Measurements from ENCODE around the gene FAM131A. TPM values are rescaled to one million over a fixed set of nuclear protein-coding genes. Genes with fewer than 3 reads are reported as not detected.

Gene FAM131A
- total and polyA plus RNA-seq, 2 of the 4 experiments (the other 2 are of a cell fraction) = 10.8 to 19.5 TPM

DNA sequence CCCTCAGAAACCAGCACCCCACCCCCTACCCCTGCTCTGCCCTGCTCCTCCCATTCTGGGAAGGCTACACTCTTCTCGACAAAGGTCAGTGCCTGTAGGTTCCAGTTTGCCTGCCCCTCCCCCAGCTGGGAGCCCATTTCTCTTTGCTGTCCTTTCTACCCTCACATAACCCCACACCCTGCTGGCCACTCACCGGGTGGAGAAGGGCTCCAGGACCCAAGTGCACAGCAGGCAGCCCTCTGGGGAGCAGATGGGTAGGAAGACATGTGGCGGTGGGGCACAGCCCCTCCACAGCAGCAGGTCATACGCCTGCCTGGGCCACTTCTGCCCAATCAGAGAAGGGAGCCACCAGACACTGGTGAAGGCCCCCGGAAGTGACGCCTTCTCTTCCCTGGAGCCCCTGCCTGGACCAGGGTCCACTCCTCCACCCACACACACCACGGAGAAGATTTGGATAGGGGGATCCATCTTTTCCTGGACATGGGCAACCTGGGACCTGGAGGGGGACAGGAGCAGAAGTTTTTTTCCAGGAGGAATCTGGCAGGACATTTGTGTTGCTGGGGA, 40.6 kb downstream of the FAM131A start, which contains the start of gene THPO:
Gene THPO (minus strand): TSS at position 326 of the 564 bp plus-strand sequence. CDS start 1,948 bp downstream, outside the sequence.
- no peak within 1 kb of the TSS for H3K56ac ChIP-seq (ENCODE audit: extremely low read depth, insufficient read depth, low read length)
- no peak within 1 kb of the TSS for H3K4me3 ChIP-seq (ENCODE audit: insufficient read depth, low read depth, low read length)
- H3K36me3 ChIP-seq (ENCODE audit: control insufficient read depth, insufficient read depth, low read length) = no peaks in the 10 kb centered on the region
- no peak within 1 kb of the TSS for H2BK5ac ChIP-seq (ENCODE audit: low read depth, low read length, poor library complexity, severe bottlenecking)
- intact Hi-C loops (cut with micrococcal nuclease) (no loop called here), in situ Hi-C loops (cut with MboI; ENCODE audit: low sequenced_read_pairs) (loop anchor here (10.0 kb wide), 2 partner anchors 397 to 427 kb away; no protein-coding TSS in a partner anchor), dilution Hi-C loops (cut with HindIII; ENCODE audit: low sequenced_read_pairs, unreplicated experiment) (no loop called here)
- H2BK15ac ChIP-seq (ENCODE audit: low read depth, low read length) = no peak within 1 kb of the TSS
- no CpG with 5 or more reads among the region's 7 CpGs for WGBS, 2 experiments (ENCODE audit: extremely low coverage in 2 of 2, insufficient read length in 1 of 2)
- ATAC-seq (ENCODE audit: low read depth) (no peak), DNase-seq (no peak)
- no peak within 1 kb of the TSS for H3K23ac ChIP-seq (ENCODE audit: low read depth, low read length)
- no peak within 1 kb of the TSS for H3K18ac ChIP-seq (ENCODE audit: low read depth, low read length)
- no peaks in the 10 kb centered on the region for H4K20me1 ChIP-seq (ENCODE audit: insufficient read depth, low read length)
- ChIA-PET CTCF (no interaction called here), POLR2A (ENCODE audit: unreplicated experiment) (no interaction called here)
- no peak within 1 kb of the TSS for H4K5ac ChIP-seq (ENCODE audit: low read depth, low read length)
- no peak within 1 kb of the TSS for H3K4ac ChIP-seq (ENCODE audit: low read depth, low read length)
- peak within 1 kb of the TSS; percentile 16 for H2AFZ ChIP-seq (replicated peaks; ENCODE audit: low read length, poor library complexity)
- no peak within 1 kb of the TSS for H3K14ac ChIP-seq (replicated peaks; ENCODE audit: low read depth, low read length)
- H3K27me3 ChIP-seq (ENCODE audit: control insufficient read depth, insufficient read depth, low read length) = peaks cover 80% of the 10 kb centered on the region
- H2BK20ac ChIP-seq (ENCODE audit: low read depth, low read length) = no peak within 1 kb of the TSS
- no TSS peak for BruUV-seq (replicated peaks)
- H3K4me1 ChIP-seq (ENCODE audit: control insufficient read depth, insufficient read depth, low read length) = peaks cover 2% of the 10 kb centered on the region; the same call in 1 of the 2 replicates
- H3K9me3 ChIP-seq (ENCODE audit: control insufficient read depth, insufficient read depth, low read length) = no peaks in the 10 kb centered on the region
- TF ChIP-seq RFX5 (IDR thresholded peaks at IDR 0.05; ENCODE audit: low read depth, low read length) (no peak), BHLHE40 (IDR thresholded peaks at IDR 0.05; ENCODE audit: low read depth, low read length) (no peak), MXI1 (IDR thresholded peaks at IDR 0.05; ENCODE audit: borderline replicate concordance, low read depth, low read length) (no peak), CHD1 (IDR thresholded peaks at IDR 0.05; ENCODE audit: low read depth, low read length) (no peak)
- H3K79me1 ChIP-seq (ENCODE audit: low read depth in 1 of 2, low read length in 2 of 2) = no peaks in the 10 kb centered on the region
- no peaks in the 10 kb centered on the region for H3K9me1 ChIP-seq (ENCODE audit: insufficient read depth, low read length)
- no peak within 1 kb of the TSS for H4K91ac ChIP-seq (ENCODE audit: insufficient read depth, low read depth, low read length)
- H2BK120ac ChIP-seq (ENCODE audit: low read depth, low read length) = no peak within 1 kb of the TSS
- peak within 1 kb of the TSS; percentile 38 for H2AK9ac ChIP-seq (replicated peaks; ENCODE audit: low read depth, low read length, poor library complexity)
- H3K27ac ChIP-seq (ENCODE audit: insufficient read depth, low read length) = no peak within 1 kb of the TSS
- no peak within 1 kb of the TSS for H3K4me2 ChIP-seq (ENCODE audit: low read depth, low read length)
- H2AK5ac ChIP-seq (ENCODE audit: low read depth, low read length) = no peak within 1 kb of the TSS
- H4K8ac ChIP-seq (ENCODE audit: low read depth in 2 of 2, low read length in 2 of 2) = no peak within 1 kb of the TSS
- H3K9ac ChIP-seq (ENCODE audit: low read depth, low read length) = no peak within 1 kb of the TSS

All from IMR-90 (cell line).